ENCODE data around the gene ARHGAP35. TPM values are rescaled to one million over a fixed set of nuclear protein-coding genes. Genes with fewer than 3 reads are reported as not detected.
A peak's percentile ranks its signal among the peaks of the same experiment; 100 is the strongest.
"Not testable (repeated sequence)": the region's sequence is repeated elsewhere in the genome, so short reads cannot be mapped to it uniquely, and the experiment has no call there.

ARHGAP35 gene
- total RNA-seq, 1 experiment from 2014 or later = 52.1 TPM

GRCh38 chr19:46848389-46848788, 12.4 kb upstream of the ARHGAP35 start:
- H3K4me3 Mint-ChIP-seq (ENCODE audit: unreplicated experiment) = no peak overlapping the region
- TF ChIP-seq CTCF (IDR thresholded peaks at IDR 0.05; ENCODE audit: unreplicated experiment) = no peak
- H3K27ac Mint-ChIP-seq (ENCODE audit: low read depth, unreplicated experiment) = no peak overlapping the region
- POLR2A ChIA-PET = interaction anchor here (1.3 to 2.7 kb wide), 2 partner anchors 60 to 64 kb away, joined by 4 to 25 read pairs; partner anchors contain the start of gene SLC1A5
- peaks cover 21% of the 10 kb centered on the region for H3K4me1 Mint-ChIP-seq (ENCODE audit: insufficient read depth, unreplicated experiment)
- peaks cover 52% of the 10 kb centered on the region for H3K36me3 Mint-ChIP-seq (ENCODE audit: insufficient read depth, unreplicated experiment)
- no peaks in the 10 kb centered on the region for H3K27me3 Mint-ChIP-seq (ENCODE audit: insufficient read depth, unreplicated experiment)
- no peak for DNase-seq (ENCODE audit: unreplicated experiment)
- intact Hi-C loops (cut with micrococcal nuclease) = no loop called here
- H3K9me3 Mint-ChIP-seq (ENCODE audit: unreplicated experiment) = no peaks in the 10 kb centered on the region
- BruUV-seq (replicated peaks) = no TSS peak
- CTCF ChIA-PET = interaction anchor here (1.2 kb wide), 1 partner anchor 8 kb away, joined by 9 read pairs; no protein-coding TSS in a partner anchor

GRCh38 chr19:46849610-46850009, 11.2 kb upstream of the ARHGAP35 start:
- DNase-seq (ENCODE audit: unreplicated experiment) = no peak
- H3K9me3 Mint-ChIP-seq (ENCODE audit: unreplicated experiment) = no peaks in the 10 kb centered on the region
- ChIA-PET POLR2A (interaction anchor here (0.6 to 3.1 kb wide), 10 partner anchors 10 to 377 kb away, joined by 3 to 25 read pairs (median 5); partner anchors contain the start of genes ARHGAP35 and SLC1A5), CTCF (interaction anchor here (0.6 to 1.0 kb wide), 2 partner anchors 92 to 291 kb away, joined by 3 read pairs; no protein-coding TSS in a partner anchor)
- H3K4me3 Mint-ChIP-seq (ENCODE audit: unreplicated experiment) = peak overlapping the region; percentile 98
- peak overlapping the region; percentile 95 for H3K27ac Mint-ChIP-seq (ENCODE audit: low read depth, unreplicated experiment)
- peaks cover 16% of the 10 kb centered on the region for H3K4me1 Mint-ChIP-seq (ENCODE audit: insufficient read depth, unreplicated experiment)
- BruUV-seq (replicated peaks) = no TSS peak
- H3K36me3 Mint-ChIP-seq (ENCODE audit: insufficient read depth, unreplicated experiment) = peaks cover 42% of the 10 kb centered on the region
- H3K27me3 Mint-ChIP-seq (ENCODE audit: insufficient read depth, unreplicated experiment) = no peaks in the 10 kb centered on the region
- intact Hi-C loops (cut with micrococcal nuclease) = no loop called here
- TF ChIP-seq CTCF (IDR thresholded peaks at IDR 0.05; ENCODE audit: unreplicated experiment) = no peak

DNA sequence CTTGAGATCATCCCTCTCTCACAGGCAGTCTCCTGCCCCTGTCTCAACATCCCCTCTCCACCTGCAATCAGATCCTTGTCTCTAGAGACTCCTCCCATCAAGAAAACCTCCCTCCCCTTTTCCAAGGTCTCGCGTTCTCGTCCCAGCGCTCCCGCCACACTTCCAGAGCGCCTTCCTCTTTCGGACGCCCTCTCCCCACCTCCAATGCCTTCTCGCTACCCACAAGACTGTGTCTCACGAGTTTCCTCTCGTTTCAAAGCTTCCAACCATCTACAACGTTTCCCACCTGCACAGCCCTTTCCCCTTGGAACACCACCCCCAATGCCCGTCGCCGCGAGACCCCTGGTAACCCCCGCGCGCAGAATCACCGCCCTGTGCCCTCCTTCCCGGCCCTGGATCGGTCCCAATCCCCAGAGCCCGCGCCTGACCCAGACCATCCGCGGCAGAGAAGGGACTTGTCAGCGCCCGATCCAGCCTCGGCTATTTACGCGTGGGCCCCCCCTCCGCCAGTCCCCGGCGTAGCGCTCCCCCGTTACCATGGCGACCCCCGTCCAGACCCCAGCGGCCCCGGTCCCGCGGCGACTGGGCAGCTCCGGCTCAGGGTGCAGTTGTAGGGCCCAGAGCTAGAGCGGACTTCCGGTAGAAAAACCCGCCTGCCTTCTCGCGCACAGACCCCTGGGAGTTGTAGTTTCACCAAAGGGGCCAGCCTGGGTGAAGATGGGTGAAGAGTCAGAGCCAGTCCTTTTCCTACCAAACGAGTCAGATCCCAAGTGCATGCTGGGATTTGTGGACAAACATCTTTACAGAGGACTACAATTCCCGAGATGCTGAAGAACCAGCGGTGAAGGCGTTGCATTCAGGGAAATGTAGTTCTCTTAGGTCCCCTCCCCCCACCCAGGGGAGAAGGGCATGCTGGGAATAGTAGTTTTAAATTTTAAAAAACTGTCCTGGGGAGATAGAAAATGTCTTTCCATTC, 10.3 kb upstream of the ARHGAP35 start, which contains the start of gene AP2S1:
Gene AP2S1, minus strand, starts transcription at position 619 of the 976 bp plus-strand sequence. Its CDS starts 80 bp downstream, at position 539.
- Mint-ChIP-seq H3K4me1 (ENCODE audit: insufficient read depth, unreplicated experiment) (peaks cover 16% of the 10 kb centered on the region), H3K27ac (ENCODE audit: low read depth, unreplicated experiment) (peak within 1 kb of the TSS; percentile 95), H3K27me3 (ENCODE audit: insufficient read depth, unreplicated experiment) (no peaks in the 10 kb centered on the region), H3K4me3 (ENCODE audit: unreplicated experiment) (peak within 1 kb of the TSS; percentile 98), H3K36me3 (ENCODE audit: insufficient read depth, unreplicated experiment) (peaks cover 36% of the 10 kb centered on the region), H3K9me3 (ENCODE audit: unreplicated experiment) (no peaks in the 10 kb centered on the region)
- TF ChIP-seq CTCF (IDR thresholded peaks at IDR 0.05; ENCODE audit: unreplicated experiment) = no peak
- POLR2A ChIA-PET = interaction anchor here (0.6 to 3.1 kb wide), 22 partner anchors 9 to 263 kb away, joined by 3 to 25 read pairs (median 3); partner anchors contain the start of genes ARHGAP35, SLC1A5 and ZC3H4
- CTCF ChIA-PET = interaction anchor here (0.6 to 1.0 kb wide), 3 partner anchors 12 to 290 kb away, joined by 3 read pairs; no protein-coding TSS in a partner anchor
- intact Hi-C loops (cut with micrococcal nuclease) = no loop called here
- DNase-seq (ENCODE audit: unreplicated experiment) = peak; percentile 99
- BruUV-seq (replicated peaks) = no TSS peak

GRCh38 chr19:46852830-46853229, 8.0 kb upstream of the ARHGAP35 start:
- H3K4me1 Mint-ChIP-seq (ENCODE audit: insufficient read depth, unreplicated experiment) = peaks cover 21% of the 10 kb centered on the region
- DNase-seq (ENCODE audit: unreplicated experiment) = no peak
- no peak for TF ChIP-seq CTCF (IDR thresholded peaks at IDR 0.05; ENCODE audit: unreplicated experiment)
- H3K9me3 Mint-ChIP-seq (ENCODE audit: unreplicated experiment) = no peaks in the 10 kb centered on the region
- POLR2A ChIA-PET = interaction anchor here (0.8 kb wide), 1 partner anchor 143 kb away, joined by 3 read pairs; no protein-coding TSS in a partner anchor
- CTCF ChIA-PET = interaction anchor here (0.6 to 2.1 kb wide), 3 partner anchors 139 to 1955 kb away, joined by 3 to 16 read pairs (median 3); no protein-coding TSS in a partner anchor
- H3K4me3 Mint-ChIP-seq (ENCODE audit: unreplicated experiment) = no peak overlapping the region
- intact Hi-C loops (cut with micrococcal nuclease) = no loop called here
- no TSS peak for BruUV-seq (replicated peaks)
- H3K27me3 Mint-ChIP-seq (ENCODE audit: insufficient read depth, unreplicated experiment) = no peaks in the 10 kb centered on the region
- no peak overlapping the region for H3K27ac Mint-ChIP-seq (ENCODE audit: low read depth, unreplicated experiment)
- peaks cover 16% of the 10 kb centered on the region for H3K36me3 Mint-ChIP-seq (ENCODE audit: insufficient read depth, unreplicated experiment)

GRCh38 chr19:46854698-46855097, 6.1 kb upstream of the ARHGAP35 start:
- intact Hi-C loops (cut with micrococcal nuclease); DNase-seq (ENCODE audit: unreplicated experiment); H3K27ac Mint-ChIP-seq (ENCODE audit: low read depth, unreplicated experiment); H3K27me3 Mint-ChIP-seq (ENCODE audit: insufficient read depth, unreplicated experiment); H3K9me3 Mint-ChIP-seq (ENCODE audit: unreplicated experiment); BruUV-seq (replicated peaks); H3K4me3 Mint-ChIP-seq (ENCODE audit: unreplicated experiment); H3K36me3 Mint-ChIP-seq (ENCODE audit: insufficient read depth, unreplicated experiment): not testable (repeated sequence)
- H3K4me1 Mint-ChIP-seq (ENCODE audit: insufficient read depth, unreplicated experiment) = peaks cover 14% of the 10 kb centered on the region
- ChIA-PET POLR2A (interaction anchor here (0.7 to 1.4 kb wide), 2 partner anchors 89 to 136 kb away, joined by 3 read pairs; no protein-coding TSS in a partner anchor), CTCF (interaction anchor here (0.6 to 2.1 kb wide), 3 partner anchors 96 to 137 kb away, joined by 3 to 16 read pairs (median 3); no protein-coding TSS in a partner anchor)
